ENCODE data around the gene U2AF2.

U2AF2 gene

DNA sequence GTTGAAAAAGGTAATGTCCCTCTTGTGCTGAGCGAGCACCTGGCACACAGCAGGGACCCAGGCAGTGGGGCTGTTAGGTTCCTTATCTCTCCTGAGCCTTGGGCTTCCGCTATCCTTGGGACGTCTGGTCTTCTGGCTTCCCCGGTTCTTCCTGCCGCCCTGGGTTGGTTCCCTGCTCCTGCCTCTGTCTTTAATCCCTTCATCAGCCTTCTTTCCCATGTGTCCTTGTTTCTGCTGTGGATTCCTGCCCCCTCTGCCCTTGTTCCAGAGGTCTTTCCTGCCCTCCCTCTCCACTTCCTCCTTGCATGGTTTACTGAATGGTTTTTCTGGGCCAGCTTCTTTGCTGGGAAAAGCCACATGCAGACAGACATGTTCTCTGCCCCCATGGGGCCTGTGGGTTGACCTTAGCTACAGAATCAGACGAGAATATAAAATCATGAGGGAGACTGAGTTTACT, 22.8 kb downstream of the U2AF2 start:
- no peak for DNase-seq

DNA sequence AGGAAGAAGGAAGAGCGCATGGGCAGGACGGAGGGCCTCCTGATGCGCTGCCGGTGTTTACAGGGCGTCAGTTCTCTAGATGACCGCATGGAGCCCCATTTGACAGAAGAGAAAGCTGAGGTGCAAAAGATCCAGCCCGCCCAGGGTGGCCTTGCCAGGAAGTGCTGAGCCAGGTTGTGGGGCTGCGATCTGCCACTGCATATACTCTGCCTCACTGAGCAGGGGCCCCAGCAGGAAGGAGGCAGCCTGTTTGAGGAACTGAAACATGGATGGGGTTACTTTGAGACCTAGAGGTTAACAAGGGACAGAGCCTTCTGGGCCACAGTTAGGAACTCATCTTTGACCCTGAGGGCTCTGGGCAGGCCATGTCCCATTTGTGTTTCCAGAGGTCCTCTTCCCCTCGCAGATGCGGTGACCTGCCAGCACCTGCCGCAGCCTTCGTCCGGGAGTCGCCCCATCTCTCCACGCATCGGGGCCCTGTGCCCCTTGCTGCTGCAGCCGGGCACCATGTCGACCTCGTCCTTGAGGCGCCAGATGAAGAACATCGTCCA, 23.4 kb downstream of the U2AF2 start:
- no peak for DNase-seq

DNA sequence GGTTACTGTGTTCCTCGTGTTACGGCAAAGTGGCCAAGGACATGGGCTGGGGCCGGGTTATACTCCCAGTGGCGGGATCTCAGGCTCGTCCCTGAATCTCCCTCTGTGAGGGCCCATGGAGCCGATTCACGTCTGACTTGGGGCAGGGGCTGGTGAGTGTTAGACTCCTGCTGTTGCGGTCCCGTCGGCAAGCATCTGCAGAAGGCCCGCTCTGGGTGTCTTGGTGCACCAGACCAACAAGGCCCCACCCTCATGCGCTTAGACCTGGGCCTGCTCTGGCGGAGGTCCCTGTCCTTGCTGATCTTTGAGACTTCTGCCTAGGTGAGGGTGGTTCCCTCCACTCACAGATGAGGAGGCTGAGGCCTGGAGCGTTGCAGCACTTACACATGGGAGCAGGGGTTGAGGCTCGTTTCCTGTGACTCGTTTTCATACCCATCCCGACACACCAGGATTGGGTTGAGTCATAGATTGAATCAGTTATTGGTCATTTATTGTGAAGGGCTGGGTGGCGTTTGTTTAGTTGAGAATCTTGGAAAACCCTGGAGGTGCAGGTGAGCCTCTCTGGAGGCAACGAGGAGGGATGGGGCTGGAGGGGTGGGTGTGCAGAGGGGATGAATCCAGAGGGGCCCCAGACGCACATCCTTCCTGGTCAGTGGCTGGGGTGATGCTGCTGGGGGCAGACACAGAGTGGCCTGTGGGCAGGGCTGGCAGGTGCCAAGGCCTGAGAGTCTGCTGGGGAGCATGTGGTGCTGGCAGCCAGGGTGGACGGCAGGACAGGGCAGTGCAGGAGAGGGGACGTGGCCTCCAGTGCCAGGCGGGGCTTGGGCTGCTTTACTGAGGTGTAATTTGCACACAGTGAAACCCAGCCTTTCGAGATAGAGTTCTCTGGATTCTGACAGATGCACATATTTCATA, 24.8 kb downstream of the U2AF2 start:
- DNase-seq: no peak

DNA sequence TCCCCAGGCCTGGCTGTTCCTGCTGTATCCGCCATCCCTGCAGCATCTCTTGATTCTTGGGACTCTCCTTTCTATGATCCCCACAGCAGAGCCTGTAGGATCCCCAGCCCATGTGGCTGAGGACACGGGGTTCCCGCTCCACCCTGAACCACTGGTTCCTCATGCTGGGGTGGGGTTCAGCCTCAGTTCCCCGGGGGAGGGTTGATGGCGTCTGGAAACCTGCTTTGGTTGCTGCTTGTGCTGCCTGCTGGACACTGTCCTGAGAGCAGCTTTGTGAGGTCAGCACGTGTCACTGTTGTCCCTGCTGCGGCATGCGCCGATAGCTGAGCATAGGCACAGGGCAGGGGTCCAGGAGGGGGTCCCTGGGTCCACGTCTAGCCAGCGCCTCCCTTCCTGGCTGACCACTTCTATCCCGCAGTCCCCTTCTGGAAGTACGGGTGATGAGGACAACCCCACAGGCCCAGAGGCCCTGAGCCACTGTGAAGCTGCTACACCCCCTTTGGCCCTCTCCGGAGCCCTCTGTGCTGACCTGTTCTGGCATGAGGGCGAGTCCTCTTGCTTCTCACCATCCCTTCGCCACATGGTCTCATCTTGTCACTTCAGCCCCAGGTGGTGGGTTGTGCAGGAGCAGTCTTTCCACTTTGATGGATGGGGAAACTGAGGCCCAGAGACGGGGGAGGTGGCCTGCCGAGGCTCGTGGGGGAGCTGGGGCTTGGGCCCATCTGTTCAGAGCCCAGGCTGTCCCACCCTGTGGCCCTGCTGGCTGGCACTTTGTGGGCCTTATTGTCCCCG, 25.7 kb downstream of the U2AF2 start:
- DNase-seq: no peak

DNA sequence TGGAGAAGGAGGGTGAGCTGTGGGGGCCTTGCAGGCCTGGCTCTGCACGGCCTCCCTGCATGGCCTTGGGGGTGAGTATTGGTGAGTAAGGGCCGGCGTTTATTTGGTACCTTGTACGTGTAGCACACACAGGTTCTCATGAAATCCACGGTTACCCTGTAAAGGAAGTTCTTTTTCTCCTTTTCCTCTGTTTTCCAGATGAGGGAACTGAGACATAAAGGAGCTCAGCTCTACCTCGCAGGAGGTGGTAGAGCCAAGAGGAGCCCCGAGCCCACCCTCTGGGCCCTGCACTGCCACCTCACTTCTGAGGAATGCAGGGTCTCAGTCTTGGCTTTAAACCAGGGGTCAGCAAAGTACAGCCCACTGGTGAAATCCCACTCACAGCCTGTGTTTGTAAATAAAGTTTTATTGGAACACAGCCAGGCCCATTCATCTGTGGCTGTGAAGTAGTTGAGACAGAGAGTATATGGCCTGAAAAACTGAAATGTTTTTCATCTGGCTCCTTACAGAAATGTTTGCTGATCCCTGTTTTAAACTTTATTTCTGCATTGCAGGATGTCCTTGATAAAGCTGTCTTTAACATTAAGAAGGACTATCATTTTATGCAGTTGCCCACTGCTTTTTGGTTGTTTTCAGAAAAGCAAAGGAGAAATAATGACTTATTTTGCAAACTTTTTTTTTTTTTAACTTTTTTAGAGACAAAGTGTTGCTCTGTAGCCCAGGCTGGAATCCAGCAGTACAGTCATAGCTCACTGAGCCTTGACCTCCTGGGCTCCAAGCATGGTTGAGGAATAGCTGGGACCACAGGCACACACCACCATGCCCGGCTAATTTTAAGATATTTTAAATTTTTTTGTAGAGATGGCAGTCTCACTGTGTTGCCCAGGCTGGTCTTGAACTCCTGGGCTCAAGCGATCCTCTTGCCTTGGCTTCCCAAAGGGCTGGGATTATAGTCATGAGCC, 26.6 kb downstream of the U2AF2 start:
- DNase-seq: no peak

DNA sequence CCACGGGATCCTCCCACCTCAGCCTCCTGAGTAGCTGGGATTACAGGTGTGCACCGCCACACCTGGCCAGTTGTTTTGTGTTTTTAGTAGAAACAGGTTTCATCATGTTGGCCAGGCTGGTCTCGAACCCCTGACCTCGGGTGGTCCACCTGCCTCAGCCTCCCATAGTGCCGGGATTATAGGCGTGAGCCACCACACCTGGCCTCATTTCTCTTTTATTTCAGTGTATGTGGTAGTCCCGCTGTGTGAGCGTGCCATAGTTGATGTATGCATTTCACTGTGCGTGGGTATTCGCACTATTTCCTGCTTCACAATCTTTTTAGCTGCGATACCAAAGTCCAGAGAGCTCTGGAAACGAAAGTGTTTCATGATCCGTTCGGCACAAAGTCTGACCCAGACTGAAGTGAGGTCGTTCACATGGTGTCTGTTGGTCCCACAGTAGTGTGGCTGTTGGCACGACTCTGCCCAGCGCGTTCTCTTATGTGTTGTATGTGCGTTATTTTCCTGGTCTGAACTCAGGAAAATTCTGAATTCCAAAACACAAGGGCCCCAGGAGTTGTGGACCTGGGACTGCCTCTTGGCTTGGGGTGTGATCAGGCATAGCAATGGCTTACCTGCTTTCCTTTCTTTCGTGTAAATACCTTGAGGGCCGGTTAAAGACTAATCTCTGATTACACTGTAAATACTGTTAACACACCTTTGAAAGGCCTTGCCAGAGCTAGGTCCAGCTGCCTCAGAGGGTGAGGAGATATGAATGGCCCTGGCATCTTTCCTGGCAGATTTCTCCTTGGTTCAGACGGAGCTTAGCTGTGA, 28.8 kb downstream of the U2AF2 start:
- DNase-seq: no peak

DNA sequence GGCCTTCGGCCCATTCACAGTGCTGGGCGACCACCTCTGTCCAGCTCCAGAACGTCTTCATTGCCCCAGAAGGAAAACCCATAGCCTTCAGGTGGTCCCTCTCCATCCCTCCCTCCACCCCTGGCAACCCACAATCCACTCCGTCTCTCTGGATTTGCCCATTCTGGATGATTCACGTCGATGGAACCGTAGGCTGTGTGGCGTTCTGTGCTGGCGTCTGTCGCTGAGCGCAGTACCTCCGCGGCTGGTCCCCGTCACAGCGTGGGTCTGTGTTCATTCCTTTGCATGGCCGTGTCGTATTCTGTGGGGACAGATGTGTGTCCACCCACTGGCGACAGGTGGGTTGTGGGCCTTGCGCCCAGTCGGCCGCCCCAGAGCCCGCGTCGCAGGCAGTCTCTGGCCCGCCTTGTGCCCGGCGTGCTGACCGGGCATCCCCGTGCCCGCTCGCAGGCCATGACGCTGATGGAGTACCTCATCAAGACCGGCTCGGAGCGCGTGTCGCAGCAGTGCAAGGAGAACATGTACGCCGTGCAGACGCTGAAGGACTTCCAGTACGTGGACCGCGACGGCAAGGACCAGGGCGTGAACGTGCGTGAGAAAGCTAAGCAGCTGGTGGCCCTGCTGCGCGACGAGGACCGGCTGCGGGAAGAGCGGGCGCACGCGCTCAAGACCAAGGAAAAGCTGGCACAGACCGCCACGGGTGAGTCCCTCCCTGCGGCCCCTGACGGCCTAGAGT, 30.3 kb downstream of the U2AF2 start:
- no peak for DNase-seq

DNA sequence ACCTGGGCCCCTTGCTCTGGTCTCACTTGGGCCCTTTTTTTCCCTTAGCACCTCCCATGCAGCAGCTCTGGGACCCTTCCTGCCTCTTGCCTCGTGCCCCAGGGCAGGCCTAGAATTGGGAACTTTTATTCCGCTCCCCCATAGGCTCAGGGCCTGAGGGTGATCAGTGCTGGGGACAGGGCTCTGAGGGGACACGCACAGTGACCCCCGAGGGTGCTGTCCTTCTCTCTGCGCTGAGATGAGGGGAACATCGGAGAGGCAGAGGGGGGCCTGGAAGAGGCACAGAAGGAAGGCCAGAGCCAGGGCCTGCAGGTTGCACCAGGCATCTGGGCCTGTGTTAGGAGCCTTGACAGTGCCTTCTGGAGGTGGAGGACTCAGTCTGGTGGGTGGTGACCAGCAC, 30.9 kb downstream of the U2AF2 start:
- DNase-seq: no peak

DNA sequence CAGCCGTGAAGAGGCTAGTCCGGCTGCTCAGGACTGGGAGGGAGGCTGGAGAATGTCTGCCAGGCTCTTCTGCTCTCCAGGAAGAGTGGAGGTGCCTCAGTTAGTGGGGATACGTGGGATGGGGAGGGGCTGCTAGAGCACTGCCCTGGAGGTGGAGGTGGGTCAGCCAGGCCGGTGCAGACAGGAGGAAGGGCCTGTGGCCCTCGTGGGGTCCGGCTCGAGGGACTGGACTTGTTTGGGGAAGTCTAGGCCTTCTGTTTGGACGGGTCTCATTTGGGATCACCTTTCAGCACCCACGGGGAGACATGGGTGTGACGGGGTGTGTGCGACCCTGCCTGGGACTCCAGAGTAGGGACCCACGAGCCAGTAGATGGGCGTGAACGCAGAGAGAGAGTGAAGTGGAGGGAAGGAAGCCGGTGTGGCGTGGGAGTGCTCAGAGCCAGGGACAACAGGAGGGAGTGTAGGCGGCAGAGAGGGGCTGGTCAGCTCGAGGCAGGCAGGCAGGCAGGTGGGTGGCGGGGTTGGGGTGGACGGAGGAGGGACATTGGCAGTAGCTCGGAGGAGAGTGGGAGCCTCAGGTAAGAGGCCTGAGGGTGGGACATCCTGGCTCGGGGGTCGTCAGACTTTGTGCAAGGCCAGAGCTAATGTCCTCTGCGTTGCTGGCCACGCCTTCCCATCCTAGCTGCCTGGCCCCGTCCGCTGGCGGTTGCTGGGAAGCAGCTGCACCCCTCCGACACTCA, 31.6 kb downstream of the U2AF2 start:
- DNase-seq: no peak

DNA sequence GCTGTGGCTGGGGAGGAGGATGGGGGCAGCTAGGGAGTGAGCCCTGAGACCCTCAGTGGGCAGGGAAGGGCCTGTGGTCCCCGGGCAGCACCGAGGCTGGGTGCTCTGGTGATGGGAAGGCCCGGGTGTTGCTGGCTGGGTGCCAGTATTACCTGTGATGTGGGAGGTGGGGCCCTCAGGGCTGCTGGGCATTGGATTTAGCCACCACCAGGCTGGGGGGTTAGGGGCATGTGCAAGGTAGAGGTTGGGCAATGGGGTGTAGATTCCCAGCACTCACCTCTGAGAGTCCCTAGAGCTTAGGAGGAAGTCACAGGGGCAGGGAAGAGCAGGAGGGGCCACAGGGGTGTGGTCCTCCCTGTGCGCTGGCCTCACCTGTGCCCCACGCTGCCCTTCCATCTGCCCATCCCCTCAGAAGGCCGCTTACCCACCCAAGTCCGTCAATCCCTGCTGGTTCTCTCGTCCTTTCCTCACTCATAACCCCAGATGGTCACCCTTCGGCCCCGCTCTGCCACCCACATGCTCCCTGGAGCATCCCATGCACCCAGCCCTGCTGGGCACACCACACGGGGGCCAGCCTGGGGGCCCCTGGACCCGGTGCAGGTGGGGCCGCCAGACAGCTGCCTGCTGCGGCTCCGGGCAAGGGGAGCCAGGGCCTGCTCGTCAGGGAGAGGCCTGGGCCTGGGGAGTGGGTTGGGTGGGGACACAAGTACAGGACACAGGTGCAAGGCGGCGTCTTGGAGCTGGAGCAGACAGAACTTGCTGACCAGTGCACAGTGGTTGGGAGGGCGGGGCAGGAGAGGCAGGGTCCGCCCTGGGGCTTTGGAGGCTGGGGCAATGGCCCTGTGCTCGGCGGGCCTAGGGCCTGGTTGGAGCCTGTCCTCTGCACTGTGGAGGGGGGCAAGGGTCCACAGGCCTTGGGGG, 32.7 kb downstream of the U2AF2 start:
- no peak for DNase-seq

DNA sequence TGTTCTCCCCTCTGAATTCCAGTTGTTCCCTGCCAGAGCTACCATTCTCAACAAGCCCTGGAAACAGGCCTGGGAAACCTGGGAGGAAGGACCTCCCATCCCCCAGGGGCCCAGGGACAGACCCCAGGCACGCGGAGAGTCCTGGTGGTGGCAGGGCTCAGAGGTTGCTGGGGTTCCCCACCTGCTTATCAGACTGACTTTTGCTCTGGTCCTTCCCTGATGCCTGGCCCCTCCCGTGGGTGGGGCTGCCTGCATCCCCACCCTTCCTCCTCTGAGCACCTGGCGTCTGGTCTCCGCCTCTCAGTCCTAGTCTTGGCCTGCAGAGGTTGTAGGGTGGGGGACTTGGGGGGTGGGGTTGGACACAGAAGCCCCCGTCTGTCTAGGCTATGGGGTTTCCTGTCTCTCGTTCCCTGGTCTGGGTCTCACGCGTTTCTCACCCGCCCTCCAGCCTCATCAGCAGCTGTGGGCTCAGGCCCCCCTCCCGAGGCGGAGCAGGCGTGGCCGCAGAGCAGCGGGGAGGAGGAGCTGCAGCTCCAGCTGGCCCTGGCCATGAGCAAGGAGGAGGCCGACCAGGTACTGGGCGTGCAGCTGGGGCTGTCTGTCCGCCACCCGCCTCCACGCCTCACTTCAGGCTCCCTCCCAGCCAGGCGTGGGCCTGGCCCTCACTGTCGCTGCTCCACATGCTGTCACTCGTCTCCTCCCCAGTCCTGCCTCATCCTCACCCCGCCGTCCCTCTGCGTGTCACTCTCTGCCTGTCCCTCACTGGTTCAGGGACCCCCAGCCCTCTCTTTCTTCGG, 33.8 kb downstream of the U2AF2 start:
- no peak for DNase-seq

DNA sequence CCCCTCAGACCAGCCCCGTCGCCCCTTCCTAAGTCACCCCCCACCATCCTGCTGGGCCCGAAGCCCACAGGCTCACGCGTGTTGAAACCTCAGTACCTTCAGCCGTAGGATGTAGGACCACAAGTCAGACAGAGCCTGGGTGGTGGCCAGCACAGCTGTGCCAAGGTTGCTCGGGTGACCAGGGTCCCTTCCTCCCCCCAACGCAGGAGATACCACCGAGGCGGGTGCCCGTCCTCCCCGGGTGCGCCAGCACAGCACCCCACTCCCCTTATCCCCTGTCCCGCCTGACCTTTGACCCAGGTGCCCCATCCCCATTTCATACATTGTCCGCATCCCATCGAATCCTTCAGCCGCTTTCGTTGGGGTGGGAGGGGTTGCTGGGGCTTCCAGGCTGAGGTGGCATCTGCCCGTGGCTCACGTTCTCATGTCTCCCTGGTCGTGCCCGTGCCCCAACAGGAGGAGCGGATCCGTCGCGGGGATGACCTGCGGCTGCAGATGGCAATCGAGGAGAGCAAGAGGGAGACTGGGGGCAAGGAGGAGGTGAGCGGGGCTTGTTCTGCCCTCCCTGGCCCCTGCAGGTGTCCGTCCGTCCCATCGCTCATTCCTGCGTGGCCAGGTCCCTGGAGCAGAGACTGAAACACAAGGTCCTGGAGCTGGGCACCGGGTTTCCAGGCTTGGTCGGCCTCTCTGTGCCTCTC, 34.7 kb downstream of the U2AF2 start:
- no peak for DNase-seq

DNA sequence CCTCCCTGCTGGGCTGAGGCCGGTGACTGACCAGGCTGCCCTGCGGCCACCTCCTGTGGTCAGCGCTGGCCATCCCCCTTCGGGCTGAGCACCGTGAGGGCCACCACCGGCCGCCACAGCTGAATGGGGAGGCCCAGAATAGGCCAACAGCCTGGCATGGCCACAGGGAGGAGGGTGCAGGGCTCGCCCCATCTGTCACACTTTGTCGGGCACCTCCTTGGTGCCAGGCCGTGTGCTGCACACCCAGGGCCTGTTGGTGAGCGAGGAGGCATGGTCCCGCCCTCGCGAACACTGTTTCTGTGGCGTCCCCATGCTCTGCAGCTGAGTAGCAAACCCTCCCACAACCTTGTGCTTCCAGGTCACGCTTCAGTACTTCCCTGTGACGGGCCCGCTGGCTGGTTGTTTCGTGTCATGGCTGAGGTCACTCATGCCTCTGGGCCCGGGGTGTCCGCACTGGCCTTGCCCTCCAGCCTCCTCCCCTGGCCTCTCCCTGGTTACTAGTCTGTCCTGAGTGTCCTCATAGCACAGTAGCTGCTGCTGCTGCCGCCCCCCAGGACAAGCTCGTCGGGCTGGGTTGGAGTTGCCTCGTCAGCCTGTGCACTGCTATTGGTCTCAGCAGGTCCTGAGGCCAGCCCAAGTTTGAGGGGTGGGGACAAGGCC, 35.4 kb downstream of the U2AF2 start:
- no peak for DNase-seq

DNA sequence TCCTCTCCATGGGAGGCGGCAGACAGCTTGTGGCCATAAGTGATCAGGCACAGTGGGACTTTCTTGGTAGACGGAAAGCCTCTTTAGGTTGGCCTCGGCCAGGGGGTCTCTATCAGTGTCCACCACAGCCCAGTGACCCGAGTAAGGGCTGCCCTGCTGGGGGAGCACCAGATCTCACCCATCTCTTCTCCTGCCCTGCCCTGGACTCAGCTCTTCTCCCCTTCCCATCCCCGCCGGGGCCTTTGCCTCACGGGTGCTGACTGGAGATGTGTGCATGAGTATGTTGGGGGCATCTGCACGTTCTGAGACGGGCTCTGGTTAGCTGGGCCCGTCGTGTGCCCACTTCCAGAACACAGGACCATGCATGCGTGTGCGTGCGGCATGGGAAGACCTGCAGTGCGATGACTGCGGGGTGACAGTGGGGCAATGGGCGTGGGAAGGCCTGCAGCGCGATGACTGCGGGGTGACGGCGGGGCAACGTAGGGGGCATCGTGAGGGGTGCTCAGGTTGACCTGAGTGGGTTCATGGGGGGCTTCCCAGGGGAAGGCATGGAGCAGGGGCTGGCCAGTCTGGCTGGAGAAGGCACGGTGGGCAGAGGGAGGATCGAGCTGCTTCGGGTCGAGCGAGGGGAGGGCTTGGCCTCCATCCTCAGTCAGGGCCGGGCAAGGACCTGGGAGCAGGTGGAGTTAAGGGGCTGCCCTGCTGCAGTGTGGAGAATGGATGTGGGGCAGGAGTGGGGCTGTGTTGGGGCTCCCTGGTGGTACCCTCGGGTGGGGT, 36.1 kb downstream of the U2AF2 start:
- no peak for DNase-seq

DNA sequence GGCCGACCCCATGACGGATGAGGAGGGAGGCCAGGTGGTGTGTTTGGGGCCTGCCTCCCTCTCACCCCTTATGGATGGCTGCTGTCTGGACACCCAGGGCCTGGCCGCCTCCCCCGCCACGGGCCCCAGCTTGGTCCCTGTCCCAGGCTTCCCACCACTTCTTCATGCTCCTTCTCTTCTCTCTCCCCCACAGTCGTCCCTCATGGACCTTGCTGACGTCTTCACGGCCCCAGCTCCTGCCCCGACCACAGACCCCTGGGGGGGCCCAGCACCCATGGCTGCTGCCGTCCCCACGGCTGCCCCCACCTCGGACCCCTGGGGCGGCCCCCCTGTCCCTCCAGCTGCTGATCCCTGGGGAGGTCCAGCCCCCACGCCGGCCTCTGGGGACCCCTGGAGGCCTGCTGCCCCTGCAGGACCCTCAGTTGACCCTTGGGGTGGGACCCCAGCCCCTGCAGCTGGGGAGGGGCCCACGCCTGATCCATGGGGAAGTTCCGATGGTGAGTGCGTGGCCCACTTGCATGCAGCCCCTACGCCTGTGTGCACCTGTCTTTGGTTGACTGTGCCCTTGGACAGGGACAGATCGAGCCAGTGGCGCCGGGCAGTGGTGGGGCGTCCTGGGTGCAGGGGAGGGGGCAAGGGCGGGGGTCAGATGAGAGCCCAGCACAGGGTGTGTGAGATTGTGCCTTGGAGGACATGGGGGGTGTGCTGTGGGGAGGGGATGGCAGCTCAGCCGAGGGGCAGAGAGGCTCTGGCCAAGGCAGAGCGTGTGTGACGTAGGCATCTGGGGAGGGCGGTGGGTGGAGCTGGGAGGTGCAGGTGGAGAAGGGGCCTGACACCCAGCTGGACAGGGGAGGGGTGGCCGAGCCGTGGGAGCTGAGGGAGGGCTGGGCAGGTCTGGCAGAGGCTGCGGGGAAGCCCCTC, 37.0 kb downstream of the U2AF2 start:
- no peak for DNase-seq

Data from activated CD4-positive, alpha-beta T cell treated with anti-CD3 and anti-CD28 coated beads for 1 hour (primary cell).